H1 (cell line): ENCODE measurements around the gene ELOVL2. TPM values are rescaled to one million over a fixed set of nuclear protein-coding genes. Genes with fewer than 3 reads are reported as not detected.

Experiments
- HDAC6 ChIP-seq: IDR thresholded peaks from one replicate; pipeline ENCODE4 v1.7.1; 2012; ENCODE audit warnings: low read depth, mild to moderate bottlenecking, inconsistent platforms, low read length, moderate library complexity
- polyA plus RNA-seq, 7 experiments: library from polyadenylated mRNA; depleted of rRNA in 3 of 7; stranded (reverse) in 5 of 7; unstranded in 2 of 7; fragments of >200 nt in 5 of 7; fragments of 200-250 nt in 2 of 7; gene quantifications; 1 replicate in 5 of 7; 2 replicates in 1 of 7; 4 replicates in 1 of 7; pipeline versions ENCODE4 v1.2.1 to v1.2.3, GENCODE V29; 2011 to 2013; ENCODE audit warnings: missing spikeins in 2 of 7, mixed read lengths in 2 of 7
- total RNA-seq: library from RNA; stranded (reverse); fragmentation: NEBNext Ultra II Directional; extraction: Animal tissue kit (Norgen Biotek cat#: 25700); gene quantifications from 2 replicates; pipeline ENCODE4 v1.2.1, GENCODE V29; 2021

The ELOVL2 gene
- total and polyA plus RNA-seq, 2 of the 8 experiments (the other 6 are each of a cell fraction or from before 2014, with no cell fraction given), result 0.42 to 0.89 TPM

DNA sequence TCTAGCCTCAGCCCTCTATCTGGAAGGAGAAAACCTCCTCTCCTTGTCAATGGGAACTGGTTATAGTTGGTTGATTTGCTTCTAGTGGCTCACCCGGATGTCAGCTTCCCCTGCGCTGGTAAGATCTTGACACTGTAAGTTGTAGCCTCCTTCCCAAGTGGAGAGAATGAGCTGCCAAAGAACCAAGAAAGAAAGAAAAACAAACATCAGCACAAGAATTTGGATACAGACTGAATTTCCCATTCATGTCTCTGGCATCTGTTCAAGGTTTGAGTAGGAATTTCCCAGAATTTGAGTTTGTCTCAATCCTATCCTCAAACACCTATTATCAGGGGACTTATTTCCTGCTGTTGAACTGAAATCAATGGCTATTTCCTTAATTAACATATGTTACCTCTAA, 44.1 kb downstream of the ELOVL2 start (continued):
- TF ChIP-seq HDAC6, result no peak
